Parathyroid adenoma (tissue), 2 donors: ENCODE measurements around the gene HHLA2.
"Not testable (repeated sequence)": the region's sequence is repeated elsewhere in the genome, so short reads cannot be mapped to it uniquely, and the experiment has no call there.

Experiments
- H2AFZ ChIP-seq: fragments of 300-600 bp; sonication (generic); one replicate; pipeline ENCODE4 v1.7.0; 2017; ENCODE audit warnings: antibody characterized with exemption, mild to moderate bottlenecking
- H3K27ac ChIP-seq: fragments of 300-600 bp; sonication (generic); one replicate; pipeline ENCODE4 v1.7.0; 2017
- H3K27me3 ChIP-seq: fragments of 300-600 bp; sonication (generic); one replicate; pipeline ENCODE4 v1.7.0; 2017; ENCODE audit warnings: low read length; ENCODE audit not compliant: control insufficient read depth, insufficient read depth
- H3K36me3 ChIP-seq: fragments of 300-600 bp; sonication (generic); one replicate; pipeline ENCODE4 v1.7.0; 2017; ENCODE audit warnings: low read length; ENCODE audit not compliant: control insufficient read depth, insufficient read depth
- H3K4me1 ChIP-seq: fragments of 300-600 bp; sonication (generic); one replicate; pipeline ENCODE4 v1.7.0; 2017; ENCODE audit warnings: control low read depth
- H3K4me2 ChIP-seq: fragments of 300-600 bp; sonication (generic); one replicate; pipeline ENCODE4 v1.7.0; 2017; ENCODE audit warnings: low read length
- H3K4me3 ChIP-seq: fragments of 300-600 bp; sonication (generic); one replicate; pipeline ENCODE4 v1.7.0; 2017; ENCODE audit warnings: low read depth, low read length
- H3K79me2 ChIP-seq: fragments of 300-600 bp; sonication (generic); one replicate; pipeline ENCODE4 v1.7.0; 2017; ENCODE audit warnings: control low read depth
- H3K9ac ChIP-seq: fragments of 300-600 bp; sonication (generic); one replicate; pipeline ENCODE4 v1.7.0; 2017; ENCODE audit warnings: mild to moderate bottlenecking
- H3K9me3 ChIP-seq: fragments of 300-600 bp; sonication (generic); one replicate; pipeline ENCODE4 v1.7.0; 2017; ENCODE audit warnings: low read length; ENCODE audit not compliant: control insufficient read depth
- CTCF ChIP-seq: fragments of 300-600 bp; sonication (generic); IDR thresholded peaks from one replicate; pipeline ENCODE4 v1.7.0; 2017; ENCODE audit warnings: antibody characterized with exemption, mild to moderate bottlenecking
- donor health status: primary hyperparathyroidism.

The HHLA2 gene

GRCh38 chr3:108271626-108272025 is 24.7 kb upstream of the HHLA2 start:
- TF ChIP-seq CTCF: no peak
- no peaks in the 10 kb centered on the region for H3K4me1 ChIP-seq

GRCh38 chr3:108279066-108279465 is 17.3 kb upstream of the HHLA2 start:
- H3K79me2 ChIP-seq, H3K27ac ChIP-seq, H3K9ac ChIP-seq, H3K4me3 ChIP-seq, H3K9me3 ChIP-seq, H3K27me3 ChIP-seq, H3K36me3 ChIP-seq, H2AFZ ChIP-seq, H3K4me2 ChIP-seq, H3K4me1 ChIP-seq: not testable (repeated sequence)

More at GRCh38 chr3:108271626-108272025, 24.7 kb upstream of the HHLA2 start:
- H3K4me3 ChIP-seq: no peak overlapping the region
- H3K9me3 ChIP-seq: no peaks in the 10 kb centered on the region
- H3K27ac ChIP-seq: no peak overlapping the region
- no peaks in the 10 kb centered on the region for H3K27me3 ChIP-seq
- no peak overlapping the region for H3K9ac ChIP-seq
- no peak overlapping the region for H2AFZ ChIP-seq
- H3K36me3 ChIP-seq: no peaks in the 10 kb centered on the region
- H3K4me2 ChIP-seq: no peak overlapping the region
- H3K79me2 ChIP-seq: no peaks in the 10 kb centered on the region

GRCh38 chr3:108280476-108280875 is 15.9 kb upstream of the HHLA2 start:
- H3K9ac ChIP-seq: no peak overlapping the region
- H3K36me3 ChIP-seq: no peaks in the 10 kb centered on the region
- no peak overlapping the region for H3K4me3 ChIP-seq
- H3K9me3 ChIP-seq: no peaks in the 10 kb centered on the region
- no peak for TF ChIP-seq CTCF
- H3K79me2 ChIP-seq: no peaks in the 10 kb centered on the region
- H3K4me1 ChIP-seq: no peaks in the 10 kb centered on the region
- H2AFZ ChIP-seq: no peak overlapping the region
- no peaks in the 10 kb centered on the region for H3K27me3 ChIP-seq
- no peak overlapping the region for H3K4me2 ChIP-seq
- no peak overlapping the region for H3K27ac ChIP-seq

- no peak for TF ChIP-seq CTCF
- Histone ChIP-seq H3K79me2 (no peaks in the 10 kb centered on the region), H3K9me3 (no peaks in the 10 kb centered on the region), H3K27me3 (no peaks in the 10 kb centered on the region), H3K9ac (no peak overlapping the region), H3K4me2 (no peak overlapping the region), H3K27ac (no peak overlapping the region), H3K36me3 (no peaks in the 10 kb centered on the region), H2AFZ (no peak overlapping the region), H3K4me1 (no peaks in the 10 kb centered on the region), H3K4me3 (no peak overlapping the region)
Observed at GRCh38 chr3:108281670-108282069, 14.7 kb upstream of the HHLA2 start.

GRCh38 chr3:108283006-108283405 is 13.3 kb upstream of the HHLA2 start:
- Histone ChIP-seq H3K4me3 (no peak overlapping the region), H3K79me2 (no peaks in the 10 kb centered on the region), H3K4me2 (no peak overlapping the region), H3K9me3 (no peaks in the 10 kb centered on the region), H3K27ac (no peak overlapping the region), H3K4me1 (no peaks in the 10 kb centered on the region), H3K36me3 (no peaks in the 10 kb centered on the region), H3K27me3 (no peaks in the 10 kb centered on the region), H3K9ac (no peak overlapping the region), H2AFZ (no peak overlapping the region)
- TF ChIP-seq CTCF: no peak
